ENCODE data around the gene QSOX2.

The QSOX2 gene

DNA sequence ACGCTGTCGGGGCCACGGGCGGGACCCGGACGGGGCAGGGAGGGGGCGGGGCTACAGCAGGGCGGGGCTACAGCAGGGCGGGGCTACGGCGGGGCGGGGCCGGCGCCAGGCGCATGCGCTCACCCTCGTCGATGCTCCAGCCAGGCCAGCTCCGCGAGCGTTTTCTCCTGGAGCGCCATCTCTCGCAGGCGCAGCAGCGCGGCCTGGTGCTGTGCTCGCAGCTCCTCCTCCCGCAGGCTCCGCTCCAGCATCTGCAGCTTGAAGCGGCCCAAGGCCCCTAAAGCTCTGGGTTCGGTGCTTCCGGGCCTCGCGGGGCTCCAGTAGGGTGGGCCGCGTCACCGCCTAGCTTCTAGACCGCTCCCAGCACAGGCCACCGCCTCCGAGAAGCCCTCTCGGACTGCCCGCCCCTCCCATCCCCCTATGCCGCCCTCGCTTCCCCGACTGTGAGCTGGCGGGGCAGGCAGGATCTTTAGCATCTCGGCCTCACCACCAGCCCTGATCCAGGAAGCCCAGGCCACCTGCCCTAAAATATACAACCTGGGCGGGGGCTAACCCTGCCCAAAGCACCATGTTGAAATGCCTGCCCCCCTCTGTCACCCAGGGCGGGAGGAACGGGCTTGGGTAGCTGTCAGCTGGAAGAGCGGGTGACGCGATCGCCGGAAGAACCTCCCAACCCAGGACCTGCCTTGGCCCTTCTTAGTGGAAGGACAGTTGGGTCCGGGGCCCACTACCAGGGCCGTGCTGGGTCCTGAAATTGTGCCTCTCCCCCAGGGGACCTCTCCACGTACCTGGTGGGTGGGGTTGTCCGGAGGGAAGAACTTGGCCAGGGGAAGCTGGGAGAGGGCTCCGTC lies 21.9 kb upstream of the QSOX2 start:
- TF ChIP-seq POLR2AphosphoS5 (IDR thresholded peaks at IDR 0.05; ENCODE audit: low read depth, low read length) (0 out of 2 replicates have a peak, but pooled peaks have one; percentile 30), SIN3A (IDR thresholded peaks at IDR 0.05; ENCODE audit: borderline replicate concordance, insufficient read depth, low read length) (no peak)
- TF ChIP-seq, protein P1, sequence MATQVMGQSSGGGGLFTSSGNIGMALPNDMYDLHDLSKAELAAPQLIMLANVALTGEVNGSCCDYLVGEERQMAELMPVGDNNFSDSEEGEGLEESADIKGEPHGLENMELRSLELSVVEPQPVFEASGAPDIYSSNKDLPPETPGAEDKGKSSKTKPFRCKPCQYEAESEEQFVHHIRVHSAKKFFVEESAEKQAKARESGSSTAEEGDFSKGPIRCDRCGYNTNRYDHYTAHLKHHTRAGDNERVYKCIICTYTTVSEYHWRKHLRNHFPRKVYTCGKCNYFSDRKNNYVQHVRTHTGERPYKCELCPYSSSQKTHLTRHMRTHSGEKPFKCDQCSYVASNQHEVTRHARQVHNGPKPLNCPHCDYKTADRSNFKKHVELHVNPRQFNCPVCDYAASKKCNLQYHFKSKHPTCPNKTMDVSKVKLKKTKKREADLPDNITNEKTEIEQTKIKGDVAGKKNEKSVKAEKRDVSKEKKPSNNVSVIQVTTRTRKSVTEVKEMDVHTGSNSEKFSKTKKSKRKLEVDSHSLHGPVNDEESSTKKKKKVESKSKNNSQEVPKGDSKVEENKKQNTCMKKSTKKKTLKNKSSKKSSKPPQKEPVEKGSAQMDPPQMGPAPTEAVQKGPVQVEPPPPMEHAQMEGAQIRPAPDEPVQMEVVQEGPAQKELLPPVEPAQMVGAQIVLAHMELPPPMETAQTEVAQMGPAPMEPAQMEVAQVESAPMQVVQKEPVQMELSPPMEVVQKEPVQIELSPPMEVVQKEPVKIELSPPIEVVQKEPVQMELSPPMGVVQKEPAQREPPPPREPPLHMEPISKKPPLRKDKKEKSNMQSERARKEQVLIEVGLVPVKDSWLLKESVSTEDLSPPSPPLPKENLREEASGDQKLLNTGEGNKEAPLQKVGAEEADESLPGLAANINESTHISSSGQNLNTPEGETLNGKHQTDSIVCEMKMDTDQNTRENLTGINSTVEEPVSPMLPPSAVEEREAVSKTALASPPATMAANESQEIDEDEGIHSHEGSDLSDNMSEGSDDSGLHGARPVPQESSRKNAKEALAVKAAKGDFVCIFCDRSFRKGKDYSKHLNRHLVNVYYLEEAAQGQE (IDR thresholded peaks at IDR 0.05; ENCODE audit: insufficient read depth in 1 of 2, low read depth in 2 of 2, low read length in 2 of 2), result no peak

DNA sequence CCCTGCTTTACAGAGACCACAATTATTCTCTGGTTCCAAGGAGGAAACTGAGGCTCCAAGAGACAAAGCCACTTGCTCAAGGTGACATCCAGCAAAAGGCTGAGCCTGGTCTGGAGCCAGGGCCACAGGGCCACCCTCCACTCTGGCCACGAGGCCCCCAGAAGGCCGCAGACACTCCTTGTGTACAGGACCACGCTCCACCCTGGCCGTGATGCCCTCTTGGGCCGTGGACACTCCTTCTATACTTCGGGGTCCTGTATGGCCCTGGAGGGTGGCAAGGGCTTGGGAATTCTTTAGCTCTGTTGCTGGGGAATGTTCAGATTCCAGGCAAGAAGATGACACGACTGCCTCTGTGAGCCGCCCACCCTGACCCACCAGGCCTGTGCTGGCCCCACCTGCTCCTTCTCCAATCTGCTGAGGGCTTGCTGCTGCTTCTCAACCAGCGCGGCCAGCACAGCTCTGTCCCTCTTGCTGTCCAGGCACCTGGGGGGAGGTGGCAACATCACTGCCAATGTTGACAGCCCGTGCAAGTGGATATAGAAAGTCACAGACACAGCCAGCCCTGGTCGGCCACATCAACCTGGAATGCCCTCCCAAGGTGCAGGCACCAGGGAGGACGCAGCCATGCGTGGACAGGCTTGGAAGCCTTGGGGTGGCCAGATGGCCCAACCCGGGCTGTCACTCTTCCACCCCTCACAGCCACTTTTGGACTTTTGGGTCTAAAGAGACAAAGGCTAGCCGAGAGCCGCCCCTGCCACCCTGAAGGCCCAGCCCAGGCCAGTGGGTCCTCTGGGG lies 20.1 kb upstream of the QSOX2 start:
- TF ChIP-seq TAF1 (IDR thresholded peaks at IDR 0.05; ENCODE audit: borderline replicate concordance, insufficient read depth, low read length) (no peak), FOXP2 (optimal IDR thresholded peaks at IDR 0.05; ENCODE audit: borderline replicate concordance, extremely low read depth, extremely low read length, insufficient read depth) (no peak), SIN3A (IDR thresholded peaks at IDR 0.05; ENCODE audit: borderline replicate concordance, insufficient read depth, low read length) (no peak), POLR2AphosphoS5 (IDR thresholded peaks at IDR 0.05; ENCODE audit: low read depth, low read length) (no peak)
- TF ChIP-seq, protein P1 (IDR thresholded peaks at IDR 0.05; ENCODE audit: insufficient read depth in 1 of 2, low read depth in 2 of 2, low read length in 2 of 2), result no peak

DNA sequence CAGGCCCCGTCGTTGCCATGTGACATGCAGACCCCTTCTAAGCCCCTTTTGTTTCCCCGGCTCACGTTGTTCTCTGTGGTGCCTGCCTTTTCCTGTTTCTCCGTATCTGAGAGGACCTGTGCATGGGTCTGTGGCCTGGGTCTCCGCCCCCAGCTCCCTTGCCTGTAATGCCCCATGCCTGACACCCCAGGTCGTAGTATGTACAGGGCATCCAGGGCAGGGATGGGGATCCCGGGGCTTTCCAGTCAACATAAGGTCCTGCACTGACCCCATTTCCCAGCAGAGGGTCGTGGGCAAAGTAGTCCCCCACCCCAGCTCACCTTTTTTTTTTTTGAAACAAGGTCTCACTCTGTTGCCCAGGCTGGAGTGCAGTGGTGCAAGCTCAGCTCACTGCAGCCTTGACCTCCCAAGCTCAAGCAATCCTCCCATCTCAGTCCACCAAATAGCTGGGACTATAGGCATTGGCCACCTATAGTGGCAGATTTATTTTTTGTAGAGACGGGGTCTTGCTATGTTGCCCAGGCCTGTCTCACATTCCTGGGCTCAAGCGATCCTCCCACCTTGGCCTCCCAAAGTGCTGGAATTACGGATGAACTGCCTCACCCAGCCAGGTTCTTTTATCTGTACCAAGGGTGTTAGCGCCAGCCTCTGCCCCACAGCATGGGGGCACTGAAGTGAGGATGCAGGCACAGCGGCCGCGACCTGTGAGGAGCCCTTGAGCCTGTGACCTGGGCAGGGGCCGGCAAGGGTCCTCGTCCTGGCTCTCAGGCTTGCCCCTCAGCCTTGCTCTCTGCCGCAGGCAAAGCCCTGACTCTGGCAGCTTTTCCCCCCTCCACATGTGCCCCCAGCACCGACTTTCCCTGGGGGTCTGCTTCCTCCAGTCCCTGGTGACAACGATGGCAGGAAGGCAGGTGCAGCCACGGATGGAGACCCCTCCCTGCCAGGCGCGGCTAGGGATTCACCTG lies 19.1 kb upstream of the QSOX2 start:
- TF ChIP-seq, protein P1 (IDR thresholded peaks at IDR 0.05; ENCODE audit: insufficient read depth in 1 of 2, low read depth in 2 of 2, low read length in 2 of 2), result no peak
- TF ChIP-seq SIN3A (IDR thresholded peaks at IDR 0.05; ENCODE audit: borderline replicate concordance, insufficient read depth, low read length) (no peak), TAF1 (IDR thresholded peaks at IDR 0.05; ENCODE audit: borderline replicate concordance, insufficient read depth, low read length) (no peak), FOXP2 (optimal IDR thresholded peaks at IDR 0.05; ENCODE audit: borderline replicate concordance, extremely low read depth, extremely low read length, insufficient read depth) (no peak)

DNA sequence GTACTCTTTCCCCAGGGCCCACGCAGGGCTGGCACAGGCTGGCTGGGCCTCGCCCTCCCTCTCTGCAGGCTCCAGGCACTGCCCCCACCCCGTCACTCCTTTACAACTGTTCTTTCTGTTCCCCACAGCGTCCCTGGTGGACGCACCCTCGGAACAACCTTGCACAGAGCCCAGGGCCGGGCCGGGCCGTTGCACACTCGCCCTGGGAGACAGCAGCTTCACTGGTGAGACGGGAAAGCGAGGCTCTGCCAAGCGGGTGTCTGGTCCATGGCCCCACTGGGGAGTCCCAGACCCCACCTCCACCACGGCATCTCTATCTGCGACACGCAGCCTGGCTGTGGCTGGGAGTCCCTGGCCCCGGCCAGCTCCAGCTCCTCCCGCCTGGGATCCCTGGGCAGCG lies 18.4 kb upstream of the QSOX2 start:
- TF ChIP-seq SIN3A (IDR thresholded peaks at IDR 0.05; ENCODE audit: borderline replicate concordance, insufficient read depth, low read length) (no peak), FOXP2 (optimal IDR thresholded peaks at IDR 0.05; ENCODE audit: borderline replicate concordance, extremely low read depth, extremely low read length, insufficient read depth) (no peak), TAF1 (IDR thresholded peaks at IDR 0.05; ENCODE audit: borderline replicate concordance, insufficient read depth, low read length) (no peak), POLR2AphosphoS5 (IDR thresholded peaks at IDR 0.05; ENCODE audit: low read depth, low read length) (no peak)
- TF ChIP-seq, protein P1 (IDR thresholded peaks at IDR 0.05; ENCODE audit: insufficient read depth in 1 of 2, low read depth in 2 of 2, low read length in 2 of 2), result no peak

All from PFSK-1 (cell line).